Stimulated activated CD4-positive, alpha-beta T cell treated with anti-CD3 and anti-CD28 coated beads, TNF-alpha, amount 100 ng/mL, for 48 hours (primary cell): ENCODE measurements around the gene ZMYND19.
"Not testable (repeated sequence)": the region's sequence is repeated elsewhere in the genome, so short reads cannot be mapped to it uniquely, and the experiment has no call there.

Source experiments
- DNase-seq, 3 donors: peaks; one replicate each; pipeline ENCODE4 v3.0.0-alpha.2; 2020; ENCODE audit warnings: low read depth in 3 of 3

ZMYND19 gene

GRCh38 chr9:137614631-137615386, 24.5 kb upstream of the ZMYND19 start:
- no peak for DNase-seq

GRCh38 chr9:137613738-137614523, 23.6 kb upstream of the ZMYND19 start:
- no peak for DNase-seq

- no peak for DNase-seq
Observed at GRCh38 chr9:137613259-137613658, 22.9 kb upstream of the ZMYND19 start.

DNA sequence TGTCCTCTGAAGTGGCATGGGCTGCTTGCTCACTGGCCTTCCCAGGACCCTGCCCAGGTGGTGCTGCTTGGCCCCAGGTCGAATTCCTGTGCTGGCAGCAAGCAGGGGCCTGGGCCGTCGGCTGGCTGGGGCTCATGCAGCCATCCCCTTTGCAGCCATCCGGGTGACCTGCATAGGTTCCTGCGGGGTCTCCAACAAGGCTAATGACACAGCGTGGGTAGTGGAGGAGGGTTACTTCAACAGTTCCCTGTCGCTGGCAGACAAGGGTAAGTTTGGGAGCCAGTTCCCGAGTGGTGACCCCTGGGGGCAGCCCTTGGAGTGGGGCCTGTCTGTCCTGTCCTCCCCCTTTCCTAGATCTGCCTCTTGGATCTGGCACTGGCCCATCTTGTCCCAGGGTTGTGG, 22.4 kb upstream of the ZMYND19 start:
- no peak for DNase-seq

DNA sequence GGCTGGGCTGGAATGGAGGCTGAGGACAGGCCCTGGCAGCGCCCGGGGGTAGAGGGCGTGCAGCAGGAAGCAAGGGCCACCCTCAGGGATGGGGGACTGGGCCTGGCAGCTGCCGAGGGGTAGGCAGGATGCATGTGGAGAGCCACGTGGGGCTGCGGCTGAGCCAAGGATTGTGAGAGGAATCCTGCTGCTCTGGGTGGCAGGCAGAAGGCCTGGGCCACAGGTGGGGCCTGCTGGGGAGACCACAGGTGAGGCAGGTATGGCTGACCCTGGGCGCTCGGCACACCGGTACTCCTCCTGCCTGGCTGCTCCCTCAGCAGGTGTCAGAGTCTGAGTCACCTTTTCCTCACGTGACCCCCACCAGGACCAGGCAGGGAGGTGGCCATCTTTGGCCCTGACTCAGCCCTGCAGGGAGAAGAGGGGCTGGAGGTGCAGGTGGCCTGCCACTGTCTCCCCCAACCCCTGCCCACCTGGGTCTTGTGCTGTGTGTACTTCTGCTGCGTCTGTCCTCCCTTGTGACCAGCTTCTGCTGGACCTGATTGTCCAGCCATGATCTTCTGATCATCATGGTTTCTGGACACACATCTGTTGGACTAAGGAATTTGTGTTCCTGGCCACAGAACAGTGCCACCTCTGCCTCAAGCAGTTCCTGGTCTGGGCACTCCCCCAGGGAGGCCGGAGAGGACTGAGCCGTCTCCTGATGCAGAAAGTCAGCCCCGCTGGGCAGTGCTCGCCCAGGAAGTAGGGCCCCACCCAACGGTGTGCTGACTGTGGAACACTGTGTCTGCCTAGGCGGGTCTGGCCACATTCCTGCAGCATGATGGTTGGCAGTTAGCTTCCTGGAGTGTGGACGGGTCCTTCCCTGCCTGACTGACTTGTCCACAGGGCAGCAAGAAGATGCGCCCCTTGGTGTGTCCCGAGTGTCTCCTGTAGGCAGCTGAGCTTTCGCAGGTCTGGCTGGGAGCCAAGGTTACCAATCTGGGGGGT, 21.6 kb upstream of the ZMYND19 start:
- DNase-seq: no peak

DNA sequence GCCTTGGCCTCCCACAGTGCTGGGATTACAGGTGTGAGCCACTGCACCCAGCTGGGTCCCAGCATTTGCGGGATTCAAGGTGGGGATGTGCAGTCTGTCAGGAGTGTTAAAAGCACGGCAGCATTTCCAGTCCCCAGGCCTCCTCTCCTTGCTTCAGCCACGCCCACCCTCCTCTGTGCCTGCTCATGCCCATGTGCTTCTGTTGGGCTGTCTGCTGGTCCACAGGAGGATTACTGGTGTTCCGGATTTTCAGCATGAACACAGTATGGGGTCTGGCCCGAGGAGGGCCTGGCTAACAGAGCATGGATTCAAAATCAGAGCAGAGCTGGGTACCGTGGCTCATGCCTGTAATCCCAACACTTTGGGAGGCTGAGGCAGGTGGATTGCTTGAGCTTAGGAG, 20.6 kb upstream of the ZMYND19 start:
- DNase-seq: no peak

DNA sequence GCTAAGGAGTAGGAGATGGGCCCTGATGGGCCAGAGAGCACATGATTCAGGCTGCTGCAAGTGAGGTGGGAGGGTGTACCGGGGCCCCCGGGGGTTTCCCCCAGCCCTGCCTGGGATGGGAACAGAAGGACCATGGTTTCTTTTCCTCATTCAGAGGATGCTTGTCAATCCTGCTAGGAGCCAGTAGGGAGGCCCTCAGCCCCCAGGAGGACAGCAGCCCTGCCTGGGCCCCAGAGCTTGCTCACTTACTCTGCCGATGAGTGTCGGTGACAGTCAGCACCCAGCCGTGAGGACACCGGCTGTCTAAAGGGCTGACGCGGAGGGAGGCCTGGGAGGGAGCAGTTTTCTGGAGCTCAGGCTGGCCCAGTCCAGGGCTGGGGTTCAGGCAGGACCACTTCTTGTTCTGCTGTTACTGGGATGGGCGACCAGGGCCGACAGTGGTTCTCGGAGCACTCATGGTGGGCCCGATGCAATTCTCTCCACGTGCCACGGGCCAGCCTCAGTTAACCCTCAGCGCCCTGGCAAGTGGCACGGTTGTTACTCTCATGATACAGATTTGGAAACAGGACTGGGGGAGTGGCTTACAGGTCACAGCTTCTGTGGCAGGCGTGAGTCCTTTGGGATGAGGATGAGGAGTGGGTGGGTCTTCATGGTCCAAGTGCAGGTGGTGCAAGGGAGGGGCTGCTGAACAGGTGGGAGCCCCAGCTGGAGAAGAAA, 17.0 kb upstream of the ZMYND19 start:
- DNase-seq: no peak

DNA sequence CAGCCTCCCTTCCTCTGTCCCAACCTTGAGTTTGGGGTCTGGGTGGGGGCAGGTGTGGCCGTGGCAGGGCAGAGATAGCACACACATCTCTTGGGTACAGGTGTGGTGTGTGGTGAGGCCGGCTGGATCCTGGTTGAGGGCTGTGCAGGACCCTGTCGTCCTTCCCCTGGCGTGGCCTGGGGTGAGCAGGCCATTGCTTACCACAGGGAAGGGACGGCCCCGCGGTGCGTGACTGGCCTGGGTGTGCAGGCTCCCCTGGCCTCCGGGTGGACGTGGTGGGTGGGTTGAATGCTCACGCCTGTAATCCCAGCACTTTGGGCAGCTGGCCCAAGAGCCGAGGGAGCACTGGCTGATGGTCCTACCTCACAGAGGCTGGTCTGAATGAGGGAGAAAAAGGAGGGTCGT, 16.4 kb upstream of the ZMYND19 start:
- DNase-seq: no peak

DNA sequence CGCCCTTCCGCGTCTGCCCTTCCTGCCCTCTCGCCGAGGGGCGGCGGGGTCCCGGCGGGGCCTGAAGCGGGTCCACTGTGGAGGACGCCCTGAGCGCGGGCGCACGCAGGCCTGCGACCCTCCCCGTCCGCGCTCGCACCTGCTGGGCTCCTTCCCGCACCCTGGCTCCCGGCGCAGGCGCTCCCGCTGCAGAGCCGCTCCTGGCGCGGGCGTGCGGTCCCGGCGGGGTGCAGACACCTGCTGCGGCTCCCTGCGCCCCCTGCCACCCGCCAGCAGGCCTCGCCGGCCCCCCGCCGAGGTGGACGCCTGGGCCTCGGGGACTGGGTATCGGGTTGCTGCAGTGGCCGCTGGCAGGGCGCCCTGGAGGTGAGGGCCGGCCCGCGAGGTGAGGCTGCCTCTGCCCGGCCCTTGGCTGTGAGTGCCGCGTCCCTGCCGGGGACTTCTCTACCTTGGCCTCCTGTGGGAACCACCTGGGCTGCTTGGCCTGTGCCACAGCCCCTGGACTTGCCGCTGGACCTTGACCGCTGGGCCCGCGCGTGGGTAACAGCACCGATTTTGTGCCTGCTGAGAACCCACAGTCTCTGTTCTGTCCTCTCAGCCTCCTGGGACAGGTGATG, 15.8 kb upstream of the ZMYND19 start:
- DNase-seq: no peak

DNA sequence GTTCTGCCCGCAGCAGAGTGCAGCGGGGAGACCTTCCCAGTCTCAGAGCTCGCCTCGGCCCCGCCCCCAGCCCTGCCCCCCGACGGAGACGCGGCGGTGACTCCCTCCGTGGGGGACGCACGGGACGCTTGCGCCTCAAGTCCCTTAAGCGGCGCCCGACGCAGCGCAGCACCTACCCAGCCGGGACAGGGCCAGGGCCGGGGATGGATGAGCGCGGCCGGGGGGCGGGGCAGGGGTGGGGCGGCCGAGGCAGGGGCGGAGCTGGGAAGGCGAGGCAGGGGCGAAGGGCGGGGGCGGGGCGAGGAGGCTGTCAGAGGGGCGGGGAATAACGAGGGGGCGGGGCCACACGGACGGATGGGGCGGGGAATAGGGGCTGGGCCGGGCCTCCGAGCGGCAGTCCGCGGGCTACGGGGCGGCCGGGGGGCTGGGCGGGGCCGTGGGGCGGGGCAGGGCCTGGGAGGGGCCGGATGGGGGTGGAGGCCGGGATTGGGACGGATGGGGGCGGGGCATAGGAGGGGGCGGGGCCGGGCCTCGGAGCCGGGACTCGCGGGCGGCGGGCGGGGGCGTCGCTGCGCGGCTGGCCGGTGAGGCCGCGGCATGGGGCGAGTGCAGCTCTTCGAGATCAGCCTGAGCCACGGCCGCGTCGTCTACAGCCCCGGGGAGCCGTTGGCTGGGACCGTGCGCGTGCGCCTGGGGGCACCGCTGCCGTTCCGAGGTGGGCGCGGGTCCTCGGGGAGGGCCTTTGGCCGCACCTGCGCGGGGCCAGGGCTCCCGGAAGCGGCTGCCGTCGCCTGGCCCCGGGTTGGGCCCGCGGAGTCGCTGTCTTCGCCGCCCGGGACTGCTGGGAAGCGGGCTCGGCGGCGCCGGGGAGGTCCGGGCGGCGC, 15.1 kb upstream of the ZMYND19 start, which contains the start of gene ARRDC1:
ARRDC1 (plus strand) TSS at position 566 of the 884 bp plus-strand sequence; CDS start at position 598, 32 bp downstream.
- DNase-seq: peak; percentile 86 to 94 (median 90)

DNA sequence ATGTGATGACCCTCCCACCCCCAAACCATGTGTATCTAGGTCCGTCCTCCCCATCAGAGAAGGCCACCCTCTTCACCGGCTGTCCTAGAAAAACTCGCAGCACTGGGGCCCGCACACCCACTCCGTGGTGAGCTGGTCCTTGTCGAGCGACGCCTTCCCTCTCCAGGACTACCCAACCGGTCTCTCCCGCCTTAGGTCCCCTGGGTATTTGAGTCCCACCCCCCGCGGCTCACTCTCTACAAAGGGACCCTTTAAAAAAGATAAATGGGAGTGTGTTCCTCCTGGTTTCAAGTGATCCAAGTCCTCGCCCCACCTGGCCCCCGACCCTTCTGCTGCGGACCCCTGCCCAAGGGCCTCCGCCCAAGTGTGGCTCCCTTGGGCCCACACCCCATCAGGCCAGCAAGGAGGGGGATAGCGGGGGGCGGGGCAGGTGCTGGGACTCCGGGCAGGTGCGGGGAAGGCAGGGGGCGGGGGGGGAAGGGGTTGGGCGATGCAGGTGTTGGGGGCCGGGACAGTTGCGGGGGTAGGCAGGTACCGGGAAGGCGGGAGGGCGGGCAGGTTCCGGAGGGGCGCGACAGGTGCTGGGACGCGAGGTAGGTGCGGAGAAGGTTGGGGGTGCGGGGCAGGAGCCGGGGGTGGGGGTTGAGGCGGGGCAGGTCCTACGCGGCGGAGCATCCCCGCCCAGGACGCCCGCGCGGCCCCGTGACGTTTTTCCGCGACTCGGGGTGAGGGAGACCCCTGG, 14.2 kb upstream of the ZMYND19 start:
- DNase-seq: no peak

GRCh38 chr9:137603879-137604278, 13.6 kb upstream of the ZMYND19 start:
- no peak for DNase-seq

- no peak for DNase-seq
Observed at GRCh38 chr9:137602661-137603060, 12.3 kb upstream of the ZMYND19 start.

- no peak for DNase-seq
Observed at GRCh38 chr9:137598943-137599342, 8.6 kb upstream of the ZMYND19 start.

DNA sequence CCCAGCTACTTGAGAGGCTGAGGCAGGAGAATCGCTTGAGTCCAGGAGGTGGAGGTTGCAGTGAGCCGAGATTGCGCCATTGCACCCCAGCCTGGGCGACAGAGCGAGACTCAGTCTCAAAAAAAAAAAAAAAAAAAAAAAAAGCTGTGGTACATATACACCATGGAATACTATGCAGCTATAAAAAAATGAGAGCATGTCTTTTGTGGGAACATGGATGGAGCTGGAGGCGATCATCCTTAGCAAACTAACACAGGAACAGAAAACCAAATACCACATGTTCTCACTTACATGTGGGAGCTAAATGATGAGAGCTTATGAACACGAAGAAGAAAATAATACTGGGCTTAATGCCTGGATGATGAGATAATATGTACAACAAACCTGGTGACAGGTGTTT, 6.3 kb upstream of the ZMYND19 start:
- not testable (repeated sequence) for DNase-seq

DNA sequence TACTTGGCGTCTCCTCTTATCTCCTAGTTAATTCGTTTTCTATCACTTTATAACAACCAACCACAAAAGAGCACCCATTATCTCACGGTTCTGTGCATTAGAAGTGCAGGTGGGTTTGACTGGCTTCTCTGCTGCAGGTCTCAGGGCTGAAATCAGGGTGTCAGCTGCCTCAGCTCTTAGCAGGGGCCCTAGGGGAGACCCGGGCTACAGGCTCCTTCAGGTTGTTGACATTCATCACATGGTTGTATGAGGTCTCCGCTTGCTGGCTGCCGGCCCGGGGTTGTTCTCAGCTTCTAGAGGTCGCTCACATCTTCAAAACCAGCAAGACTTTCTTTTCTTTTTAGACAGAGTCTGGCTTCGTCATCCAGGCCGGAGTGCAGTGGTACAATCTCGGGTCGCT, 2.9 kb upstream of the ZMYND19 start:
- no peak for DNase-seq

GRCh38 chr9:137592767-137593166, 2.5 kb upstream of the ZMYND19 start:
- DNase-seq: no peak

GRCh38 chr9:137590123-137590468, 216 bp downstream of the ZMYND19 start:
- no peak for DNase-seq

DNA sequence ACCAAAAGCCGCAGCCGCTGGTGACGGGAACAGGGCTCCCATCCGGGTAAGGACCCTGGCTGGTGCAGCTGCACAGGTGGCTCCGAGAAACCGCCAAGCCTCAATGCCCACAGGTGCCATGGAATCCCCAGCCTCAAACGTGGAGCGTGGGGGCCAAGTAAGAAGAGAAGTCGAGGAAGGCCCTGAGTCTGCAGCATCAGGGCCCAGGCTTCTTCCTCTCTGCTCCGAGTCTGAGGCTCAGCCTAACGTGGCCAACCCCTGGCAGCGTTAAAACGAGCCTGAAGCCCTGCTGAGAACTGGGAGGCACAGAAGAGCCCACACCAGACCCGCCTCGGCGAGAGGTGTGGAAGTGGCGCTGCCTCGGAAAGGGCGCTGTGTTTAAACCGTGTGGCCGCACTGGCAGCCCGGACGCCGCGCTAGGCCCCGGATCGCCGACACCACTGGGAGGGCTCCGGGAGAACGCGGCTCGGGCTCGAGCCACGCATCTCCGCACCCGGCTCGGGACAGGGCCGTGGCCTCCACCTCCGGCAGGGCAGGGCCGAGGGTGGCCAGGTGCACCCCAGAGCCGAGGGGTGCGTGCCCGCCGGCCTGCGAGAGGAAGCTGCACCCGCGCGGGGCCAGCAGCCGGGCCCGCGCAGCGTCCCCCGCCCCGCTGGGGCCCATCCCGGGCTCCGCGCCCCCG, 730 bp downstream of the ZMYND19 start:
- no peak for DNase-seq
